ENCODE measurements around the gene DLX1. TPM values are rescaled to one million over a fixed set of nuclear protein-coding genes. Genes with fewer than 3 reads are reported as not detected.

Gene DLX1
- total and polyA plus RNA-seq, 12 donors: 0.11 to 1.4 (median 0.53) TPM; not detected in 5

GRCh38 chr2:172088245-172089004 is 3.1 kb downstream of the DLX1 start:
- Histone ChIP-seq H3K27ac (peak overlapping the region in 1 of 5 donors; percentile 43), H3K4me3 (no peak overlapping the region), H3K9me3 (replicated peaks in 1 of 3) (no peaks in the 10 kb centered on the region), H3K36me3 (replicated peaks in 1 of 2) (no peaks in the 10 kb centered on the region), H3K27me3 (peaks cover 99% of the 10 kb centered on the region), H3K4me1 (replicated peaks in 1 of 2) (peaks cover 16 to 28% of the 10 kb centered on the region in 2 donors)
- TF ChIP-seq POLR2A (IDR thresholded peaks at IDR 0.05) (no peak), CTCF (IDR thresholded peaks at IDR 0.05) (no peak)
- 14 to 24% (median 16%) methylated on average over 26 to 37 of the region's 37 CpGs for WGBS, 4 donors
- intact Hi-C loops (cut with DNase I): no loop called here
- DNase-seq: no peak

DNA sequence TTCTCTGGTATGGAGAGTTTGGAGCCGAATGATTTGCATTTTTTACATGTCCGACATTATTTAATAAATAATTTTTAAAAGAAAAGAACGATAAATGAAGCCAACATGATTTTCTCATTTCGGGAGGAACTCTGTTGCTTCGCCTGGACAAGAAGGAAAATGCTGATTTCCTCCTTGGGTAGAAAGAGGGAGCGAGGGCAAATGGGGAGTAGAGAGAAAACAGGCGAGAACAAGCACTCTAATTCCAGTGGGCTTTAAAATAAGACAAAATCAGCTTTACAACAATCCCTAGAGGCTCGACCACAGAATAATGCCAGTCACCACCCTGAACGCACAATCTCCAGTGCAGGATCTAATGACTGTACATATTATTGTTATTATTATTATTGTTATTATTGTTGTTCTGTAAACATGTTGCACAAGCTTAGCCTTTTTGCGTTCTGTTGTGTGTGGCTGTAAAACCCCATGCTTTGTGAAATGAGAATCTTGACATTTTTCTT is 3.7 kb downstream of the DLX1 start:
- TF ChIP-seq POLR2A (IDR thresholded peaks at IDR 0.05) (no peak), CTCF (IDR thresholded peaks at IDR 0.05) (no peak)
- no peaks in the 10 kb centered on the region for H3K36me3 ChIP-seq (replicated peaks in 1 of 2)
- no peak overlapping the region for H3K27ac ChIP-seq
- intact Hi-C loops (cut with DNase I): no loop called here
- peaks cover 99% of the 10 kb centered on the region for H3K27me3 ChIP-seq
- no peaks in the 10 kb centered on the region for H3K9me3 ChIP-seq (replicated peaks in 1 of 3)
- DNase-seq: no peak
- no peak overlapping the region for H3K4me3 ChIP-seq
- peaks cover 16 to 24% of the 10 kb centered on the region in 2 donors for H3K4me1 ChIP-seq (replicated peaks in 1 of 2)
- 24 to 32% (median 27%) methylated on average over 10 of the region's 10 CpGs for WGBS, 4 donors

GRCh38 chr2:172089633-172090032 is 4.3 kb downstream of the DLX1 start:
- peaks cover 99% of the 10 kb centered on the region for H3K27me3 ChIP-seq
- intact Hi-C loops (cut with DNase I): no loop called here

More at GRCh38 chr2:172089633-172090032, 4.3 kb downstream of the DLX1 start:
- WGBS, 4 donors: 31 to 45% (median 42%) methylated on average over 7 of the region's 7 CpGs
- Histone ChIP-seq H3K9me3 (replicated peaks in 1 of 3) (no peaks in the 10 kb centered on the region), H3K36me3 (replicated peaks in 1 of 2) (no peaks in the 10 kb centered on the region), H3K4me1 (replicated peaks in 1 of 2) (peaks cover 12 to 21% of the 10 kb centered on the region in 2 donors), H3K27ac (no peak overlapping the region), H3K4me3 (no peak overlapping the region)
- DNase-seq: no peak
- TF ChIP-seq POLR2A (IDR thresholded peaks at IDR 0.05) (no peak), CTCF (IDR thresholded peaks at IDR 0.05) (no peak)
